ENCODE measurements around the gene MCF2L2.

MCF2L2 gene

DNA sequence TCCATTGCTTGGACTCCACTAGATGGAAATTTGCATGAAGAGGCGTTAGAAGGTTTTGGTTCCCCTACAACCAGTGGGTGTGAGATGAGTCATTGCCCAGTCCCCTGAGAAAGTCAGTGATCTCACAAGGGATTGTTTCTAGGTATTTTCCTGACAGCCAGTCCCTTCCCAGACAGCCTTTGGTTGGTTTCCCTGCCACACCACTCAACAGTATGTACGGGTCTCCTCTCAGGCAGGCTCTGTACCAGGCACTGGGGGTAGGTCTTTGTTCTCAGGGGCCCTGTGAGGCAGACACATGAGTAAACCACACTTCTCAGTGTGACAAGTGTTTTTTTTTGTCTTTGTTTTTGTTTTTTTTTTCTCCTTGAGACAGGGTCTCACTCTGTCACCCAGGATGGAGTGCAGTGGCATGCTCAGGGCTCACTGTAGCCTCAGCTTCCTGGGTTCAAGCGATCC lies 269.8 kb downstream of the MCF2L2 start:
- DNase-seq = peak in 1 of 5 experiments; percentile 11

GRCh38 chr3:183158113-183158512 lies 270.3 kb downstream of the MCF2L2 start:
- DNase-seq = no peak

DNA sequence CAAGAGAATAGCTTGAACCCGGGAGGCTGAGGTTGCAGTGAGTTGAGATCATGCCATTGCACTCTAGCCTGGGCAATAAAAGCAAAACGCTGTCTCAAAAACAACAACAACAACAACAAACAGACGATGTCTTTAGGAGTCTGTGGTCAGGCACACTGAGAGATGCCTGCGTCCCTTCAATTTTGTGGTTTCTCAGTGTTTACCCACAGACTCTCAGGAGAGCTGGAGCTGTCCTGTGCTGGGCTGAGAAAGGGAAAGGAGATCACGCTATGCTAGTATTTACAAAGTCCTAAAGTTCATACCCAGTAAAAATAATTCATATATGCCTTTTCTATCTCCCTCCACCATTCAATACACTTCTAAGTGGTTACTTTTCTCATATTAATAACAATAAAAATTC lies 272.2 kb downstream of the MCF2L2 start:
- DNase-seq = no peak

- no peak for DNase-seq
Observed at GRCh38 chr3:183155499-183155898, 272.9 kb downstream of the MCF2L2 start.

DNA sequence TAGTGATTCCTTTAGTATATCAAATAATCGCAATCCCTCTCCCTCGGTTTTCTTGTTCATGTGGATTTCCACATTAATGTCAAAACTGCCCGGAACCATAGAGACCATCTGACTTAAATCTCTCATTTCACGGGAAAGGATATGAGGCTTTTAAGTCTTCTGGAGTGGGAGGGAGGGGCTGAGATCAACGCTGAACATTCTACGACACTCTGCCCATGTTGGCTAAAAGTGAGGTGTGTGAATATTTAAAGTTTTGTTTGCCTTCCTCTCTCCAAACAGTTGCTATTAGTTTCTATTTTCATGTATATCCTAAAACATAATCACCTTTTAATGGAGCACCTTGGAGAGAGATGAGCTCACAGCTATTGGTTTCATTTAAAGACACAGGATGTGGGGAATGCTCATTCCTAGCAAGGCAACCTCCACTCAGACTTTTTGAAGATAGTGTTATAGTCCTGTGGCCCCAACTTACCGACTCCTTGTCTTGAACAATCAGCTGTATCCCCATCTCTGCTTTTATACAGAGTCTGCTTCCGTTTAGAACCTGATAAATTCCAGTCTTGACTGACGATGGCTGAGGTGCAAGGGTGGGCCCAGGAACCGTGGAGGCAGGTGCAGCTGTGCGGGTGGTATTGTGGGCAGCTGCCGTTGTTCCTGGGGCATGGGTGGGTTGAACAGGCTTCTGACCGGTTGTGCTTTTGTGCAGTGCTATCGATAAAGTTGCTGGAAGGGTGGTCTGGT lies 275.0 kb downstream of the MCF2L2 start:
- no peak for DNase-seq

DNA sequence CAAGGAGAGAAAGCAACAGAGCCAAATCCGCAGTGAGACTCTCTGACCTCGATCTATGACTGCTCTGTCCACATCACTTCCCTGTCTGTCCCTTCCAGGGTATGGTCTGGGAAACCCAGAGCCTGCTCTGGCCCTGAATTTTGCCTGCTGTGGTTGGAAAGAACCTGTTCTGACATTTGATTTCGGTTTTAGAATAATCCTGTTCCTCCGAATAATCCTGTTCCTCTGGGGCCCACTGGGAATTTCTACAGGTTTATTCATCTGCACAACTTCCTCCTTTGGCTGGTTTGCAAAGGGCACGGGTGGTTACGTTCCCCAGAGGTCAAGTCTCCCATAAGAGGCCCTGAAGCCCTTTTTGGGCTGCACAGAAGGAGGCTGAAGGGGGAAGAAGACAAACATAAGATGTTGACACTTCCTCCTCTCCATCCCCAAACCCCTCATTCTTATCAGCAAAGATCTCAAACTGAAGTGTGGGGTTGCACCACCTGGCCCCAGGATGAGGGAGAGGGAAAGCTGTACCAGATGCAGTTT lies 276.5 kb downstream of the MCF2L2 start:
- DNase-seq = no peak

- DNase-seq = no peak
Observed at GRCh38 chr3:183151086-183151485, 277.3 kb downstream of the MCF2L2 start.

DNA sequence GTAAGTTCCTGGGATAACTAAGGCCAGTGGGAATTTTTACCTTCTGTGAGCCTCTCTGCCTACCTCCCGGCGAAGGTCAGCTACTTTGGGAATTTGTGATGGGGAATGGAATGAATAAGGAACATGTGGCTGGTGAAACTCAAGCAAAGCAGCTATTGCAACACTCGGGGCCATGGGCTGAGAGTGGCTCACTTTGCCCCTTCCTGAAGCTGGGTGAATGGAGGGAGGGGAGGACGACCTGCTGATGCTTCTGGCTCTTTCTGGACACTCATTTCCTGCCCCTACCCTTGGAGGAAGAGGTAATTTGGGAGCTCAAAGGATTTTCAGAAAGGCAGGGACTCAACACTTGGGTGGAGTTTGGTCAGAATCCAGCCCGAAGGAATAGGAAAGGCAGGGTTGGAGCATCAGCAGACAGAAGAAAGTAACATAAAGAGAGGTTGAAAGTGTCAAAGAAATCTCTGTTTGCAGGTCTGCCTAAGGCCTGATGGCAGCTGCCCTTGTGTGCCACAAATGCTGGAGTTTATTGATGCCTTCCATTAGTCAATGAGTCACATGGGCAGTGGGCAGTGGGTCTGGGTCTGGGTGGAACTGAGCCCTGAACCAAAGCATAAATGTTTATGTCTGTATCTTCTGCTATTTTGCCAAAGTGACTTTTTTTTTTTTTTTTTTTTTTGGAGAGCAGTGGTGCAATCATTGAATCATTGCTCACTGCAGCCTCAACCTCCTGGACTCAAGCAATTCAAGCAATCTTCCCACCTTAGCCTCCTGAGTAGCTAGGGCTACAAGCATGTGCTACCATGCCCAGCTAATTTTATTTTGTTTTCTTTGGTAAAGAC lies 278.3 kb downstream of the MCF2L2 start:
- DNase-seq = no peak

DNA sequence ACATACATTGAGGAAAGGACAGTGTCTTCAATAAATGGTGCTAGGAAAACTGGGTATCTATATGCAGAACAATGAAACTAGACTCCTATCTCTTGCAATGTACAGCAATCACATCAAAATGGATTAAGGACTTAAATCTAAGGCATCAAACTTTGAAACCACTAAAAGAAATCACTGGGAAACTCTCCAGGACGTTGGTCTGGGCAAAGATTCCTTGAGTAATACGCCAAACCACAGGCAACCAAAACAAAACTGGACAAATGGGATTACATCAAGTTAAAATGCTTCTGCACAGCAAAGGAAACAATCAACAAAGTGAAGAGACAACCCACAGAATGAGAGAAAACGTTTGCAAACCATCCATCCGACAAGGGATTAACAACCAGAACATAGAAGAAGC lies 280.4 kb downstream of the MCF2L2 start:
- no peak for DNase-seq

- DNase-seq = no peak
Observed at GRCh38 chr3:183144363-183144762, 284.1 kb downstream of the MCF2L2 start.

- no peak for DNase-seq
Observed at GRCh38 chr3:183142199-183142598, 286.2 kb downstream of the MCF2L2 start.

DNA sequence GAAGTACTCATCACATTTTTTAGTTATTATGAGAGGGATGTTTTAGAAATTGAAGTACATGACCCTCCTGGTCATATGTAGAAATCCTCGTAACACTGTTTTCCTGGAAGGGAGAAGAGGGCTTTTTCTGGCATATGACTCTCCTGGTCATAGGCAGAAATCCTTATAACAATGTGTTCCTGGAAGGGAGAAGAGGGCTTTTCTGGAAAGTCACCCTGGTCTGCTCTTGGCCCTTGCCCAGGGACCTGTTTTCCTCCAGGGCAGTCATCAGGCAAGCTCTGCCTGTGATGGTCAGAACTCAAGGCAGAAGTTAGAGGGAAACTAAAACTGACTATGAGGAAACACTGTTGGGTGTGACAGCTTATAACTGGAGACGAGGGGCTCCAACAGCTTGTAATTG lies 293.6 kb downstream of the MCF2L2 start:
- DNase-seq = no peak

- DNase-seq = no peak
Observed at GRCh38 chr3:183132409-183132808, 296.0 kb downstream of the MCF2L2 start.

- DNase-seq = no peak
Observed at GRCh38 chr3:183131735-183132134, 296.7 kb downstream of the MCF2L2 start.

DNA sequence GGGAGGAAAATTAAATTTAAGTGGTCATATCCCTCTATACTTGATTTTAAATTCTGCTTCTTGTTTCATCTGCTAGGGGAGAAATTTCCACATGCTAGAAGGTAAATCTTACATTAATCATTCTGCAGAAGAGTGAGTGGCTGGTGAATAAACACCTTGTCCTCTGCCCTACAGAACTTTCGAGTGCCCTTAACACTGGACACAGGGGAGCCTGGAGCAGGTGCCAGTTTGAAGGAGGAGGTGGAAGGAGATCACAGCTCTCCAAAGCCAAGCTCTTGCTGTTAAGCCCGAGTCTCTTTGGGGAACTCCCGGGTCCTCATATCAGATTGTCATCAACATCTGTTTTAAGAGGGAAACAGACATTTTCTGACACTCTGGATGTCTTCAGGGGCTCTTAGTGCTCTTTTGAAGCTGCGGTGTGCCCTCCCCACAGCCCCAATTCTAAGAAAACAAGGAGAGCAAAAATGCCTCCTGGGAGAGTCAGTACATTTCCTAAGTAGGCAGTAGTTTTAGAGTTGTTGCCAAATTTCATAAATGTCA lies 297.2 kb downstream of the MCF2L2 start:
- DNase-seq = no peak

- no peak for DNase-seq
Observed at GRCh38 chr3:183129243-183129642, 299.2 kb downstream of the MCF2L2 start.

DNA sequence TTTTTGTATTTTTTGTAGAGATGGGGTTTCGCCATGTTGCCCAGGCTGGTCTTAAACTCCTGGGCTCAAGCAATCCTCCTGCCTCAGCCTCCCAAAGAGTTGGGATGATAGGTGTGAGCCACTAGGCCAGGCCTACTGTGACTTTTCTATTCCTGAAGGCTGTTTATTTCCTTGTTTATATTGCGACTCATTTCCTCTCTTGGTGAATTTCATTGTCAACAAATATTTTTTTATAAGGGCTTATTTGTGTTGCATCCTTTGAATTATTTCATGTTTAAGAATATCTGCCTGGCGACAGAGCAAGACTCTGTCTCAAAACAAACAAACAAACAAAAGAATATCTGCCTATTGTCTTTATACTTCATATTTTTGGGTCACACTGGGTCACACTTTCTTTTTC lies 299.7 kb downstream of the MCF2L2 start:
- DNase-seq = no peak

Data from T-helper 2 cell (primary cell).